Large intestine (tissue), 3 donors: ENCODE measurements around the gene ME3. TPM values are rescaled to one million over a fixed set of nuclear protein-coding genes. Genes with fewer than 3 reads are reported as not detected.

Experiments
- DNase-seq, 2 donors: peaks; one replicate each; pipeline versions ENCODE4 v3.0.0 to v3.0.0-alpha.2; 2013
- H3K27ac ChIP-seq: one replicate; pipeline ENCODE4 v1.5.1; 2013; ENCODE audit warnings: low read length
- H3K27me3 ChIP-seq: 2 replicates; pipeline ENCODE4 v1.6.1; 2013; ENCODE audit warnings: low read length; ENCODE audit not compliant: control insufficient read depth, insufficient read depth
- H3K36me3 ChIP-seq: 2 replicates; pipeline ENCODE4 v1.6.1; 2013; ENCODE audit warnings: low read length; ENCODE audit not compliant: control insufficient read depth, insufficient read depth
- H3K4me1 ChIP-seq: one replicate; pipeline ENCODE4 v1.6.1; 2013; ENCODE audit warnings: low read length; ENCODE audit not compliant: control insufficient read depth, insufficient read depth
- H3K4me3 ChIP-seq: one replicate; pipeline ENCODE4 v1.5.1; 2013; ENCODE audit warnings: low read length
- H3K9me3 ChIP-seq: one replicate; pipeline ENCODE4 v1.6.1; 2013; ENCODE audit warnings: mild to moderate bottlenecking, low read depth, low read length, moderate library complexity; ENCODE audit not compliant: control insufficient read depth
- WGBS: methylation state at CpG from one replicate; pipeline ENCODE4 v1.1.5; 2013; ENCODE audit warnings: low lambda C conversion rate; ENCODE audit not compliant: insufficient coverage; 5-methylcytosine and 5-hydroxymethylcytosine counted together
- polyA plus RNA-seq: library from polyadenylated mRNA; unstranded; fragments of 120-200 nt; gene quantifications from one replicate; pipeline ENCODE4 v1.2.1, GENCODE V29; 2013

ME3 gene
- polyA plus RNA-seq, 1 donor, result 25.0 TPM

GRCh38 chr11:86708669-86709068 is 36.3 kb upstream of the ME3 start:
- Histone ChIP-seq H3K9me3 (no peaks in the 10 kb centered on the region), H3K4me3 (no peak overlapping the region)

GRCh38 chr11:86706338-86707131 is 34.1 kb upstream of the ME3 start:
- Histone ChIP-seq H3K27ac (no peak overlapping the region), H3K4me1 (no peaks in the 10 kb centered on the region), H3K4me3 (no peak overlapping the region), H3K27me3 (no peaks in the 10 kb centered on the region), H3K9me3 (no peaks in the 10 kb centered on the region), H3K36me3 (no peaks in the 10 kb centered on the region)
- DNase-seq, result no peak
- 27% methylated on average over 3 of the region's 5 CpGs for WGBS

More at GRCh38 chr11:86708669-86709068, 36.3 kb upstream of the ME3 start:
- no peak overlapping the region for H3K27ac ChIP-seq
- no peak for DNase-seq
- no peaks in the 10 kb centered on the region for H3K4me1 ChIP-seq
- H3K27me3 ChIP-seq, result no peaks in the 10 kb centered on the region
- H3K36me3 ChIP-seq, result no peaks in the 10 kb centered on the region
- WGBS, result 81% methylated on average over 2 of the region's 2 CpGs

- no peaks in the 10 kb centered on the region for H3K27me3 ChIP-seq
- H3K9me3 ChIP-seq, result no peaks in the 10 kb centered on the region
- WGBS, result no CpG with 5 or more reads among the region's 2 CpGs
- no peak overlapping the region for H3K27ac ChIP-seq
- H3K36me3 ChIP-seq, result no peaks in the 10 kb centered on the region
- no peak overlapping the region for H3K4me3 ChIP-seq
- peak in 1 of 2 donors; percentile 15 for DNase-seq
- H3K4me1 ChIP-seq, result no peaks in the 10 kb centered on the region
These were observed 32.3 kb upstream of the ME3 start for GRCh38 chr11:86704710-86705109.

GRCh38 chr11:86703987-86704386 is 31.6 kb upstream of the ME3 start:
- no peaks in the 10 kb centered on the region for H3K9me3 ChIP-seq
- no peak for DNase-seq
- 100% methylated on average over 1 of the region's 7 CpGs for WGBS

GRCh38 chr11:86702220-86702983 is 30.0 kb upstream of the ME3 start:
- H3K4me3 ChIP-seq, result no peak overlapping the region
- H3K4me1 ChIP-seq, result no peaks in the 10 kb centered on the region
- no peaks in the 10 kb centered on the region for H3K9me3 ChIP-seq
- 100% methylated on average over 1 of the region's 4 CpGs for WGBS
- no peaks in the 10 kb centered on the region for H3K27me3 ChIP-seq
- H3K36me3 ChIP-seq, result no peaks in the 10 kb centered on the region
- H3K27ac ChIP-seq, result no peak overlapping the region
- DNase-seq, result no peak

More at GRCh38 chr11:86703987-86704386, 31.6 kb upstream of the ME3 start:
- Histone ChIP-seq H3K27ac (no peak overlapping the region), H3K27me3 (no peaks in the 10 kb centered on the region), H3K4me3 (no peak overlapping the region), H3K4me1 (no peaks in the 10 kb centered on the region), H3K36me3 (no peaks in the 10 kb centered on the region)

GRCh38 chr11:86699040-86699791 is 26.8 kb upstream of the ME3 start:
- H3K9me3 ChIP-seq, result no peaks in the 10 kb centered on the region
- no CpG with 5 or more reads among the region's 1 CpG for WGBS
- no peaks in the 10 kb centered on the region for H3K27me3 ChIP-seq
- no peak overlapping the region for H3K27ac ChIP-seq
- no peaks in the 10 kb centered on the region for H3K4me1 ChIP-seq
- DNase-seq, result no peak
- no peak overlapping the region for H3K4me3 ChIP-seq
- no peaks in the 10 kb centered on the region for H3K36me3 ChIP-seq

GRCh38 chr11:86698639-86699038 is 26.2 kb upstream of the ME3 start:
- 100% methylated on average over 1 of the region's 1 CpG for WGBS

GRCh38 chr11:86696451-86696850 is 24.0 kb upstream of the ME3 start:
- H3K27ac ChIP-seq, result no peak overlapping the region
- H3K9me3 ChIP-seq, result no peaks in the 10 kb centered on the region
- no CpG with 5 or more reads among the region's 1 CpG for WGBS
- no peaks in the 10 kb centered on the region for H3K27me3 ChIP-seq
- H3K36me3 ChIP-seq, result no peaks in the 10 kb centered on the region
- DNase-seq, result no peak
- H3K4me3 ChIP-seq, result no peak overlapping the region
- no peaks in the 10 kb centered on the region for H3K4me1 ChIP-seq

More at GRCh38 chr11:86698639-86699038, 26.2 kb upstream of the ME3 start:
- no peak for DNase-seq
- H3K9me3 ChIP-seq, result no peaks in the 10 kb centered on the region
- H3K36me3 ChIP-seq, result no peaks in the 10 kb centered on the region
- H3K4me1 ChIP-seq, result no peaks in the 10 kb centered on the region
- H3K27ac ChIP-seq, result no peak overlapping the region
- H3K27me3 ChIP-seq, result no peaks in the 10 kb centered on the region
- H3K4me3 ChIP-seq, result no peak overlapping the region

GRCh38 chr11:86696004-86696403 is 23.6 kb upstream of the ME3 start:
- Histone ChIP-seq H3K4me3 (no peak overlapping the region), H3K4me1 (no peaks in the 10 kb centered on the region), H3K27me3 (no peaks in the 10 kb centered on the region), H3K27ac (no peak overlapping the region), H3K9me3 (no peaks in the 10 kb centered on the region), H3K36me3 (no peaks in the 10 kb centered on the region)
- no CpG with 5 or more reads among the region's 1 CpG for WGBS
- DNase-seq, result no peak

- H3K9me3 ChIP-seq, result no peaks in the 10 kb centered on the region
- no peak for DNase-seq
- no peak overlapping the region for H3K4me3 ChIP-seq
- H3K4me1 ChIP-seq, result no peaks in the 10 kb centered on the region
- no peaks in the 10 kb centered on the region for H3K27me3 ChIP-seq
- no peaks in the 10 kb centered on the region for H3K36me3 ChIP-seq
- H3K27ac ChIP-seq, result no peak overlapping the region
These were observed 23.0 kb upstream of the ME3 start for GRCh38 chr11:86695373-86695772.
